Kidney (tissue), 14 donors: ENCODE data around the gene PPL. TPM values are rescaled to one million over a fixed set of nuclear protein-coding genes. Genes with fewer than 3 reads are reported as not detected.

Experiments used
- DNase-seq, 5 donors: peaks; one replicate each; pipeline ENCODE4 v3.0.0-alpha.2; 2013 to 2020
- FAIRE-seq: peaks from 2 replicates; lab custom pipeline; 2012; peaks lifted over from hg19 to GRCh38; lab: Jason Lieb, UNC
- H3K27ac ChIP-seq, 2 donors: one replicate each; pipeline ENCODE4 v1.7.0; 2013; ENCODE audit warnings: low read depth in 2 of 2, low read length in 2 of 2, inconsistent platforms in 1 of 2
- H3K27me3 ChIP-seq: one replicate; pipeline ENCODE4 v1.7.1; 2013; ENCODE audit warnings: low read length, inconsistent platforms; ENCODE audit not compliant: control insufficient read depth, insufficient read depth
- H3K36me3 ChIP-seq, 3 donors: one replicate each; pipeline versions ENCODE4 v1.7.0 to v1.7.1; 2013; ENCODE audit warnings: low read length in 3 of 3, control low read depth in 1 of 3, inconsistent platforms in 1 of 3; ENCODE audit not compliant: insufficient read depth in 3 of 3, control insufficient read depth in 2 of 3
- H3K4me1 ChIP-seq, 3 donors: one replicate each; pipeline versions ENCODE4 v1.7.0 to v1.7.1; 2013; ENCODE audit warnings: low read length in 3 of 3, inconsistent platforms in 1 of 3, low read depth in 1 of 3; ENCODE audit not compliant: control insufficient read depth in 2 of 3, insufficient read depth in 2 of 3
- H3K4me3 ChIP-seq, 3 donors: one replicate each; pipeline versions ENCODE4 v1.7.0 to v1.8.1; 2013; ENCODE audit warnings: low read length in 3 of 3, control low read depth in 1 of 3, inconsistent platforms in 1 of 3
- H3K9ac ChIP-seq, 3 donors: one replicate each; pipeline versions ENCODE4 v1.7.0 to v1.7.1; 2013; ENCODE audit warnings: low read length in 3 of 3, control low read depth in 1 of 3, inconsistent platforms in 1 of 3
- H3K9me3 ChIP-seq, 3 donors: one replicate each; pipeline versions ENCODE4 v1.7.0 to v1.7.1; 2013; ENCODE audit warnings: low read length in 3 of 3, control low read depth in 1 of 3, inconsistent platforms in 1 of 3; ENCODE audit not compliant: control insufficient read depth in 2 of 3, insufficient read depth in 1 of 3
- intact Hi-C: fragments of 100-400 bp; cut with DNase I; formaldehyde crosslinking; loops from one replicate; pipeline ENCODE4 v1.11.1; 2022
- polyA plus RNA-seq: library from polyadenylated mRNA; stranded (reverse); fragments of 350-450 nt; fragmentation: Illumina TruSeq; extraction: RNeasy Lipid Tissue Mini Kit (QIAGEN cat#74804); gene quantifications from one replicate; pipeline ENCODE4 v1.2.3, GENCODE V29; 2014; ENCODE audit warnings: low read depth, low replicate concordance; ENCODE audit not compliant: insufficient read depth
- total RNA-seq: library from RNA; stranded (reverse); fragmentation: NEBNext Ultra II Directional; extraction: Animal tissue kit (Norgen Biotek cat#: 25700); gene quantifications from one replicate; pipeline ENCODE4 v1.2.1, GENCODE V29; 2021
- TF ChIP-seq, protein P1 (sequence below): IDR thresholded peaks from 3 replicates; pipeline ENCODE4 v1.5.1; 2012; ENCODE audit warnings: mild to moderate bottlenecking, moderate library complexity, borderline replicate concordance; ENCODE audit not compliant: insufficient read depth; ENCODE audit errors: extremely low read depth
- donor health status: control.
- donor health status: control.
- donor health status: control.
- donor health status: control.
- donor health status: control.
- donor health status: DM: yes; HTN: yes; CAD: no.
- donor health status: Normal renal cell carcinoma (clear cell type).

PPL gene
- total and polyA plus RNA-seq, 2 donors from 2014 or later: 7.7 to 78.4 TPM

DNA sequence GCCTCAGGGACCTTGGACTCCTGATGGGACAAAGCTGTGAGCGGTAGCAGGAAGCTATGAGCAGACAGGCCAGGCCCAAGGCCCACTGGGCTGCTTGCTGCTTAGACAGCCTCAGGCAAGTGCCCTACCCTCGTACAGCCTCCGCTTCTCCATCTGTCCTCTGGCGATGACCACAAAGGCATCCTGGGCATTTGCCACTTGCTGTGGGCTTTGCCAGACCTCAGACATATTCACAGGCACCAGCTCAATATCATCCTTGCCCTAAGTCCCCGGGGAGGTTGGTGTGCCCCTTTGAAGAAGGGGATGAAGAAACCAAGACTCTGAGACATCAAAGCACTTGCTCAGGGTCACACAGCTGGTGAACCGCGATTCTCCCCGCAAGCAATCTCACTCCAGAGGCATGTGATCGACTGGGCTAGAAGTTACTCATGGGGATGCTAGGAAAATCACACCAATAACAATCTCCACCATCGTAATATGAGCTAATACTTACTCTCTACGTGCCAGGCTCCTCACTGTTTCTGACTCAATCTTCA is 21.7 kb downstream of the PPL start:
- no peak overlapping the region for H3K4me3 ChIP-seq
- no peak for FAIRE-seq
- H3K27me3 ChIP-seq: no peaks in the 10 kb centered on the region
- H3K4me1 ChIP-seq: no peaks in the 10 kb centered on the region
- no peak overlapping the region for H3K9ac ChIP-seq
- H3K9me3 ChIP-seq: no peaks in the 10 kb centered on the region
- H3K36me3 ChIP-seq: no peaks in the 10 kb centered on the region
- TF ChIP-seq, protein P1, sequence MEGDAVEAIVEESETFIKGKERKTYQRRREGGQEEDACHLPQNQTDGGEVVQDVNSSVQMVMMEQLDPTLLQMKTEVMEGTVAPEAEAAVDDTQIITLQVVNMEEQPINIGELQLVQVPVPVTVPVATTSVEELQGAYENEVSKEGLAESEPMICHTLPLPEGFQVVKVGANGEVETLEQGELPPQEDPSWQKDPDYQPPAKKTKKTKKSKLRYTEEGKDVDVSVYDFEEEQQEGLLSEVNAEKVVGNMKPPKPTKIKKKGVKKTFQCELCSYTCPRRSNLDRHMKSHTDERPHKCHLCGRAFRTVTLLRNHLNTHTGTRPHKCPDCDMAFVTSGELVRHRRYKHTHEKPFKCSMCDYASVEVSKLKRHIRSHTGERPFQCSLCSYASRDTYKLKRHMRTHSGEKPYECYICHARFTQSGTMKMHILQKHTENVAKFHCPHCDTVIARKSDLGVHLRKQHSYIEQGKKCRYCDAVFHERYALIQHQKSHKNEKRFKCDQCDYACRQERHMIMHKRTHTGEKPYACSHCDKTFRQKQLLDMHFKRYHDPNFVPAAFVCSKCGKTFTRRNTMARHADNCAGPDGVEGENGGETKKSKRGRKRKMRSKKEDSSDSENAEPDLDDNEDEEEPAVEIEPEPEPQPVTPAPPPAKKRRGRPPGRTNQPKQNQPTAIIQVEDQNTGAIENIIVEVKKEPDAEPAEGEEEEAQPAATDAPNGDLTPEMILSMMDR: no peak
- no peak for DNase-seq
- intact Hi-C loops: no loop called here
- no peak overlapping the region for H3K27ac ChIP-seq

DNA sequence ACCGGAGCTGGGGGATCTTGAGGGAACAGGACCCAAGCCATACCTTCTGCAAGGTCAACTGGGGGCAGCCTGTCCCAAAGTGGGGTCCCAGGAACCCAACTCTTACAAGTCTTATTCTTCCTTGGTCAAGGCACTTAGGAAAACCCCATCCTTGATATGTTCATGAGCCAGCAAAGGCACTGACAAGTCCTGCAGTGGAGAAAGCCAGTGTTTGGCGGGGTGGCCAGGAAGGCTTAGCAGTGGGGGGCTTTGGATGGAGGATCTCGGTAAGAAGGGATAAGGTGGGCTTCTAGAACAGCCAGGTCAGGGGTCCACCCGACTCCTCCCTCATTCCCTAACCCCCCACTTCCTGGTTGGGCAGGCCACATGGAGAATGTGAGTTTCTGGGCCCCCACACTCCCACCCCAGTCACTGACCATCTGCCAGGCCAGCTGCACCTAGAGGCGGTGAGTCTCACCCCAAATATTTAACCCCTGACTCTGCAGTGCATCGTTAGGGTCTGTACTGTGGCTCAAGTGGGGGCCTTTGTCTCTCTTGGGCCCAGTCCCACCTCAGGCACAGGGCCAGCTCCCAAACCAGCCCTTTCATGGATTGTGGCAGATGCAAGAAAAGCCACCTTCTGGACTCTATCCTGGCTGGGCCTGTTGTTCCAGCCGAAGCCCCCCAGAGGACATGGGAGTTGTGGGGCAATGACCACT is 22.3 kb downstream of the PPL start:
- FAIRE-seq (no peak), DNase-seq (no peak)
- no peak overlapping the region for H3K9ac ChIP-seq
- H3K36me3 ChIP-seq: no peaks in the 10 kb centered on the region
- no peaks in the 10 kb centered on the region for H3K9me3 ChIP-seq
- TF ChIP-seq, protein P1: no peak
- H3K27me3 ChIP-seq: no peaks in the 10 kb centered on the region
- H3K27ac ChIP-seq: no peak overlapping the region
- H3K4me3 ChIP-seq: no peak overlapping the region
- intact Hi-C loops: no loop called here
- no peaks in the 10 kb centered on the region for H3K4me1 ChIP-seq

DNA sequence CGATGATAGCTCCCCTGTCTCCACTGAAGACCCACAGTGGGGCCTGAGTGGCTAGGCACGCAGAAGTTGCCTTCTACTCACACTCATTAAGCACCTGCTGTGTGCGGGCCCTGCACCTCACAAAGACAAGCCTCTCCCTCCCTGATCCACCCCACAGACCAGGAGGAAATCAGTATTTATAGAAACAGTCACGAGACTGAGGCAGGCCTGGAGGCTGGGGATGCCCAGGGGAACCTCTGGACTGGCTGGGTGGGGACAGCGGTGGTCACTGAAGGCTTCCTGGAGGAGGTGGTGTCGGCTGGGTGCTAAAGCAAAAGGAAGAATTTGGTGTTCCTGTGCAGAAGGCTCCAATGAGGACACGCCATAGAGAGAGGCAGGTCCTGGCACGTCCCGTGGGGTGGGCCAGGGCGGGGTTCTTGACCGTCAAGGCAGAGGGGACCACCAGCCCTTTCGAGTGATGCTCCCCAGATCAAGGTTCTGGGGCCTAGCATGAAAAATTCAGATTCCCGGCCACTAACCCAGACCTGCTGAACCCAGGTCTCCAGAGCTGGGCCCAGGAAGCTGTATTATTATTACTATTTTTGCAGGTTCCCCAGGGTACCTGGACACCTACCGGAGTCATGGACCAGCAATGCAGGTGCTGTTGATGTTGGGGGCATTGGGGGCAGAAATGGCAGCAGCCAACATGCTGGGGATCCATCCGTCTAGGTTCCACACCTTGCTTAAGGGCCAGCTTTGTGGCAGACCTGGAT is 23.0 kb downstream of the PPL start:
- no peak overlapping the region for H3K4me3 ChIP-seq
- H3K4me1 ChIP-seq: no peaks in the 10 kb centered on the region
- no peak overlapping the region for H3K9ac ChIP-seq
- H3K9me3 ChIP-seq: no peaks in the 10 kb centered on the region
- H3K27me3 ChIP-seq: no peaks in the 10 kb centered on the region
- no peak for FAIRE-seq
- no peak overlapping the region for H3K27ac ChIP-seq
- TF ChIP-seq, protein P1: no peak
- intact Hi-C loops: no loop called here
- no peak for DNase-seq
- no peaks in the 10 kb centered on the region for H3K36me3 ChIP-seq
